ENCODE data around the gene MUC2. TPM values are rescaled to one million over a fixed set of nuclear protein-coding genes. Genes with fewer than 3 reads are reported as not detected.

MUC2 gene
- total RNA-seq, 1 experiment from 2014 or later: 0.26 TPM

GRCh38 chr11:1054143-1055108 lies 20.2 kb upstream of the MUC2 start:
- Histone ChIP-seq H3K9me2 (replicated peaks; ENCODE audit: low read length) (no peaks in the 10 kb centered on the region), H4K20me1 (ENCODE audit: low read length) (no peaks in the 10 kb centered on the region), H3K9me3 (ENCODE audit: low read length) (no peaks in the 10 kb centered on the region), H3K36me3 (ENCODE audit: low read depth, low read length) (no peaks in the 10 kb centered on the region), H3K9ac (ENCODE audit: low read length) (peak overlapping the region; percentile 99), H3K27me3 (ENCODE audit: low read length) (no peaks in the 10 kb centered on the region), H3K4me3 (ENCODE audit: low read length) (peak overlapping the region; percentile 61), H3F3A (ENCODE audit: low read length, unreplicated experiment) (no peaks in the 10 kb centered on the region), H3K27ac (ENCODE audit: low read length) (peak overlapping the region; percentile 99), H3K4me2 (ENCODE audit: low read length) (peak overlapping the region; percentile 88), H2AFZ (ENCODE audit: low read length) (no peak overlapping the region), H3K79me2 (ENCODE audit: low read length) (no peaks in the 10 kb centered on the region), H3K4me1 (ENCODE audit: insufficient read depth, low read length) (peaks cover 40% of the 10 kb centered on the region)
- CTCF ChIA-PET: interaction anchor here (0.7 to 1.0 kb wide), 2 partner anchors 19 to 179 kb away, joined by 3 read pairs; no protein-coding TSS in a partner anchor
- peak; percentile 44 for ATAC-seq
- POLR2A ChIA-PET (ENCODE audit: unreplicated experiment): interaction anchor here (0.6 to 1.7 kb wide), 5 partner anchors 14 to 156 kb away, joined by 3 to 38 read pairs (median 5); partner anchors contain the start of gene CHID1
- intact Hi-C loops (cut with micrococcal nuclease): loop anchor here (1.0 to 5.0 kb wide), 2 partner anchors 19 to 212 kb away; partner anchors contain the start of genes POLR2L and TSPAN4
- DNase-seq: peak; percentile 83
- TSS peak; percentile 87 for BruUV-seq (replicated peaks)
- TF ChIP-seq CTCF (conservative IDR thresholded peaks at IDR 0.05; ENCODE audit: low read depth, low read length) (no peak; the same call in 1 of the 2 replicates), EZH2 (IDR thresholded peaks at IDR 0.05; ENCODE audit: low read length, unreplicated experiment) (no peak), EZH2phosphoT487 (IDR thresholded peaks at IDR 0.05; ENCODE audit: borderline replicate concordance, low read length) (no peak)

DNA sequence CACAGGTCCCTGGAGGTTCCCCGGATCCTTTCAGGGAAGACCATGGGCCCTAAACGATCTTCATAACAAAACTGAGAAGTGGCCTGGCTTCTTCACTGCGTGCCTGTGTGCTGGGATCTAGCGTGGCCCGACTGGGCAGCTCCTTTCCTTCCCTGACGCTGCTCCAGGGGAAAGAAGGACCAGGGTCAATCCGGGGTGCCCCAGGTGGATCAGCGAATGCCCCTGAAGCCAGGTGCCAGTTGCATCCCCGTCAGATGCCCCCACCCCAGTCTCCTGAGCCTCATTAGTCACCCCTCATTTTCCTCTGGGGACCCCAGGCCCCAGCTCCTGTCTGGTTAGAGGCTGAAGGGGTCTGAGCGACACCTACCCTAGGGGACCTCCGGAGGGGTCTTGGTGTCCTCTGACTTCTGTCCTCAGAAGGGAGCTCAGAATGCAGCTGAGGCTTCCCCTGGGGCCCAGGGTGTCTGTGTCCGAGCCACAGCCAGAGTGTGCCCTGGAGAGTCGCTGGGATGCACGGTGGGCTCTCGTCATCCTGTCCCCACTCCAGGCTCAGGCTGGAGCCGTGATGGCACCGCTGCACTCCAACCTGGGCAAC lies 19.5 kb upstream of the MUC2 start:
- peak overlapping the region; percentile 61; the same call in 1 of the 2 replicates for H3K4me3 ChIP-seq (ENCODE audit: low read length)
- no peaks in the 10 kb centered on the region for H3K36me3 ChIP-seq (ENCODE audit: low read depth, low read length)
- POLR2A ChIA-PET (ENCODE audit: unreplicated experiment): interaction anchor here (0.6 to 1.7 kb wide), 4 partner anchors 13 to 157 kb away, joined by 3 to 38 read pairs (median 11); no protein-coding TSS in a partner anchor
- no peaks in the 10 kb centered on the region for H4K20me1 ChIP-seq (ENCODE audit: low read length)
- peak overlapping the region; percentile 88 for H3K4me2 ChIP-seq (ENCODE audit: low read length)
- H3K27me3 ChIP-seq (ENCODE audit: low read length): no peaks in the 10 kb centered on the region
- intact Hi-C loops (cut with micrococcal nuclease): no loop called here
- H3K9ac ChIP-seq (ENCODE audit: low read length): peak overlapping the region; percentile 99
- TF ChIP-seq EZH2phosphoT487 (IDR thresholded peaks at IDR 0.05; ENCODE audit: borderline replicate concordance, low read length) (no peak), CTCF (conservative IDR thresholded peaks at IDR 0.05; ENCODE audit: low read depth, low read length) (no peak), EZH2 (IDR thresholded peaks at IDR 0.05; ENCODE audit: low read length, unreplicated experiment) (no peak)
- H3K27ac ChIP-seq (ENCODE audit: low read length): peak overlapping the region; percentile 99
- H2AFZ ChIP-seq (ENCODE audit: low read length): no peak overlapping the region
- TSS peak; percentile 68 for BruUV-seq (replicated peaks)
- ATAC-seq: no peak
- CTCF ChIA-PET: interaction anchor here (1.0 kb wide), 1 partner anchor 18 kb away, joined by 3 read pairs; no protein-coding TSS in a partner anchor
- H3K9me2 ChIP-seq (replicated peaks; ENCODE audit: low read length): no peaks in the 10 kb centered on the region
- H3K79me2 ChIP-seq (ENCODE audit: low read length): no peaks in the 10 kb centered on the region
- no peaks in the 10 kb centered on the region for H3F3A ChIP-seq (ENCODE audit: low read length, unreplicated experiment)
- H3K9me3 ChIP-seq (ENCODE audit: low read length): no peaks in the 10 kb centered on the region
- DNase-seq: no peak
- peaks cover 46% of the 10 kb centered on the region for H3K4me1 ChIP-seq (ENCODE audit: insufficient read depth, low read length)

All from PC-3 (cell line).